GM12864 (cell line): Measurements from ENCODE around the gene PARD6A.

ENCODE experiments used
- DNase-seq: peaks from one replicate; pipeline ENCODE4 v3.0.0-alpha.2; 2011; ENCODE audit warnings: low read depth
- H3K4me3 ChIP-seq: 2 replicates; pipeline ENCODE4 v1.5.1; 2011; ENCODE audit warnings: mild to moderate bottlenecking, low read depth, low read length, control low read depth
- TF ChIP-seq, protein P1 (sequence below): IDR thresholded peaks from 2 replicates; pipeline ENCODE4 v1.5.1; 2011; ENCODE audit warnings: low read depth, mild to moderate bottlenecking, moderate library complexity, low read length, control low read depth, inconsistent platforms; ENCODE audit errors: missing control alignments

Gene PARD6A

DNA sequence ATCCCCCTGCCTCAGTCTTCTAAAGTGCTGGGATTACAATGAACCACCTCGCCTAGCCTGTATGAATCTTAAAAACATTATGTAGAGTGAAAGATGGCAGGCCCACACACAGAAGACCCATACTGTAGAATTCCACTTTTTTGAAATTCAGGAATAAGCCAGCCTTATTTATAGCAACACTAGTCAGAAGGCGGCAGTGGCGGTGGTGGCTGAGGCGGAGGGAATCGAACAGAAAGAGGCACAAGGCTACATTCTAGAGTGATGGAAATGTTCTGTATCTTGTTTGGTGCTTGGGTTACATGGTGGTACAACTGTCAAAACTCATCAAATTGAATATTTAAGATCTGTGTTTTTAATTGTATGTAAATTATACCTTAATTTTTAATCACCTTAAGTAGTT is 47.0 kb downstream of the PARD6A start:
- TF ChIP-seq, protein P1, sequence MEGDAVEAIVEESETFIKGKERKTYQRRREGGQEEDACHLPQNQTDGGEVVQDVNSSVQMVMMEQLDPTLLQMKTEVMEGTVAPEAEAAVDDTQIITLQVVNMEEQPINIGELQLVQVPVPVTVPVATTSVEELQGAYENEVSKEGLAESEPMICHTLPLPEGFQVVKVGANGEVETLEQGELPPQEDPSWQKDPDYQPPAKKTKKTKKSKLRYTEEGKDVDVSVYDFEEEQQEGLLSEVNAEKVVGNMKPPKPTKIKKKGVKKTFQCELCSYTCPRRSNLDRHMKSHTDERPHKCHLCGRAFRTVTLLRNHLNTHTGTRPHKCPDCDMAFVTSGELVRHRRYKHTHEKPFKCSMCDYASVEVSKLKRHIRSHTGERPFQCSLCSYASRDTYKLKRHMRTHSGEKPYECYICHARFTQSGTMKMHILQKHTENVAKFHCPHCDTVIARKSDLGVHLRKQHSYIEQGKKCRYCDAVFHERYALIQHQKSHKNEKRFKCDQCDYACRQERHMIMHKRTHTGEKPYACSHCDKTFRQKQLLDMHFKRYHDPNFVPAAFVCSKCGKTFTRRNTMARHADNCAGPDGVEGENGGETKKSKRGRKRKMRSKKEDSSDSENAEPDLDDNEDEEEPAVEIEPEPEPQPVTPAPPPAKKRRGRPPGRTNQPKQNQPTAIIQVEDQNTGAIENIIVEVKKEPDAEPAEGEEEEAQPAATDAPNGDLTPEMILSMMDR: no peak
- no peak for DNase-seq
- H3K4me3 ChIP-seq: no peak overlapping the region

DNA sequence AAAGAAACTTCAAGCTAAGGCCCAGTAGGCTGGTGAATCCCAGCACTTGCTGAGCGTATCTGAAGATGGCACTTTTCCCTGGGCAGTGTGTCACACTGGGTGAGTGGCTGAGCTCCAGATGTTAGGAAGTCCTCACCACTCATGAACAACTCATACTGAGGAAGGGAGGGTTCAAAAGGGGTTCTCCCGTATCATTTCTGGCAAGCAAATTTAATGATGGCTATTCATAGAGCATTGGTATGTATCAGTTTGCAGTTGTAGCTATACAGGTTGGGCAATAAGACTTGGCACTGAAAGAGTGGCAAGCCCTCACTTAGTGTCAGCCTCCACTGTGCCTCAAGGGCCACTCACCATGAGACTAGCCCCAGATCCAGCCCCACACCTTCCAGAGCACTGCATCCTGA is 47.6 kb downstream of the PARD6A start:
- no peak overlapping the region for H3K4me3 ChIP-seq
- DNase-seq: no peak
- TF ChIP-seq, protein P1: no peak

DNA sequence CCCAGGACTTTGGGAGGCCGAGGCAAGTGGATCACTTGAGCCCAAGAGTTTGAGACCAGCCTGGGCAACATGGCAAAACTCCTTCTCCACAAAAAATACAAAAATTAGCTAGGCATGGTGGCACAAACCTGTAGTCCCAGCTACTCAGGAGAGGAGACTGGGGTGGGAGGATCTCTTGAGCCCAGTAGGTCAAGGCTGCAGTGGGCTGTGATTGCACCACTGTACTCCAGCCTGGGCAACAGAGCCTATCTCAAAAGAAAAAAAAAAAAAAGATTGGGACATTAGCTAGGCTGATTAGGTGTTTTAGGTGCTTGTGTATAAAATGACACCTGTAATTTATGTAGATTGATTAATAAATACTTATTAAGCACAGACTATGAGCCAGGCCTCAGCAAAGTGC is 48.3 kb downstream of the PARD6A start:
- no peak overlapping the region for H3K4me3 ChIP-seq
- no peak for DNase-seq
- TF ChIP-seq, protein P1: no peak

DNA sequence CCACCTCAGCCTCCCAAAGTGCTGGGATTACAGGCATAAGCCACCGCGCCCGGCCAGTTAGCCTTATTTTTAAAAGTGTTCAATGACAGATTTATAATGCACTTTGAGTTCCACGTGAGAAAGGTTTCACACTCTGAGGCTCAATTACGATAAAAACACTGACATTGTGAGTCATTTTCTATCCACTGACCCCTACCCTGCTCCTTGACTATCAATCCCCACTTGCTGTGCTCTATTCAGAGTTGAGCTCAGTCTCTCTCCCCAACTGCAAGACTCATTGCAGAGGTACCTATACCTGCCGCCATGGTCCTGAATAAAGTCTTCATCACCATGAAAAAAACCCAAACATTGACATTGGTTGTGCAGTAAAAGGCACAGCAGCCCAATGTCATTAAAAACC is 49.8 kb downstream of the PARD6A start:
- H3K4me3 ChIP-seq: no peak overlapping the region
- no peak for DNase-seq
- TF ChIP-seq, protein P1: no peak
